Common myeloid progenitor, CD34-positive (primary cell): ENCODE measurements around the gene NEFH.

Experiments used
- CTCF ChIA-PET: fragments of 350-600 bp; sonication (Branson Sonifier 250); formaldehyde crosslinking; loops from one replicate; lab custom pipeline; 2021; ENCODE audit warnings: antibody characterized with exemption; lab: Charles Lee
- POLR2A ChIA-PET: fragments of 350-600 bp; sonication (Branson Sonifier 250); formaldehyde crosslinking; loops from one replicate; lab custom pipeline; 2021; ENCODE audit warnings: antibody characterized with exemption; lab: Charles Lee
- DNase-seq, 3 donors: peaks; one replicate each; pipeline versions ENCODE4 v3.0.0 to v3.0.0-alpha.2; 2013
- H3K27ac ChIP-seq, 2 experiments: 1 replicate in 1 of 2; 2 replicates in 1 of 2; pipeline ENCODE4 v1.7.0; 2013; ENCODE audit warnings: inconsistent platforms in 2 of 2, low read length in 2 of 2, mild to moderate bottlenecking in 2 of 2, low read depth in 1 of 2, moderate library complexity in 1 of 2; ENCODE audit not compliant: severe bottlenecking in 2 of 2, insufficient read depth in 1 of 2, poor library complexity in 1 of 2
- H3K27me3 ChIP-seq, 5 experiments: replicated peaks in 2 of 5; 1 replicate in 3 of 5; 2 replicates in 2 of 5; pipeline versions ENCODE4 v1.6.1 to v1.7.0; 2013; ENCODE audit warnings: low read length in 4 of 5, mild to moderate bottlenecking in 2 of 5, moderate library complexity in 2 of 5, inconsistent platforms in 1 of 5; ENCODE audit not compliant: insufficient read depth in 5 of 5, control insufficient read depth in 4 of 5
- H3K36me3 ChIP-seq, 4 experiments: 1 replicate in 2 of 4; 2 replicates in 2 of 4; pipeline versions ENCODE4 v1.6.1 to v1.7.0; 2013; ENCODE audit warnings: low read length in 3 of 4, control low read depth in 1 of 4, mild to moderate bottlenecking in 1 of 4; ENCODE audit not compliant: control insufficient read depth in 4 of 4, insufficient read depth in 4 of 4
- H3K4me1 ChIP-seq, 4 experiments: 1 replicate in 3 of 4; 2 replicates in 1 of 4; pipeline versions ENCODE4 v1.6.1 to v1.7.1; 2013; ENCODE audit warnings: low read length in 3 of 4, mild to moderate bottlenecking in 3 of 4, control low read depth in 1 of 4, inconsistent platforms in 1 of 4, moderate library complexity in 1 of 4; ENCODE audit not compliant: control insufficient read depth in 4 of 4, insufficient read depth in 4 of 4; ENCODE audit errors: control extremely low read depth in 1 of 4
- H3K4me3 ChIP-seq, 7 experiments: 1 replicate in 4 of 7; 2 replicates in 3 of 7; pipeline versions ENCODE4 v1.5.1 to v1.7.0; 2013; ENCODE audit warnings: mild to moderate bottlenecking in 7 of 7, low read length in 6 of 7, moderate library complexity in 6 of 7, inconsistent platforms in 2 of 7, low read depth in 2 of 7, control low read depth in 1 of 7; ENCODE audit not compliant: insufficient read depth in 4 of 7, control insufficient read depth in 1 of 7; ENCODE audit errors: extremely low read depth in 1 of 7
- H3K9me3 ChIP-seq, 5 experiments: 1 replicate in 4 of 5; 2 replicates in 1 of 5; pipeline versions ENCODE4 v1.6.1 to v1.7.1; 2013; ENCODE audit warnings: low read length in 4 of 5, mild to moderate bottlenecking in 2 of 5, inconsistent platforms in 1 of 5, low read depth in 1 of 5, moderate library complexity in 1 of 5; ENCODE audit not compliant: control insufficient read depth in 4 of 5, insufficient read depth in 2 of 5; ENCODE audit errors: control extremely low read depth in 1 of 5
- WGBS: methylation state at CpG from one replicate; pipeline ENCODE4 v1.1.5; 2013; ENCODE audit not compliant: insufficient coverage; 5-methylcytosine and 5-hydroxymethylcytosine counted together

NEFH gene

GRCh38 chr22:29493636-29494035 is 13.6 kb downstream of the NEFH start:
- peaks cover 0 to 4% (median 0%) of the 10 kb centered on the region in 4 experiments for H3K4me1 ChIP-seq
- H3K9me3 ChIP-seq = peaks cover 0 to 8% (median 0%) of the 10 kb centered on the region in 5 experiments
- H3K27ac ChIP-seq = no peak overlapping the region
- WGBS = no CpG with 5 or more reads among the region's 1 CpG
- CTCF ChIA-PET = no interaction called here
- H3K27me3 ChIP-seq = no peaks in the 10 kb centered on the region
- POLR2A ChIA-PET = no interaction called here
- DNase-seq = no peak
- H3K36me3 ChIP-seq = peaks cover 0 to 5% (median 0%) of the 10 kb centered on the region in 4 experiments
- no peak overlapping the region for H3K4me3 ChIP-seq

GRCh38 chr22:29499852-29500251 is 19.8 kb downstream of the NEFH start:
- ChIA-PET CTCF (interaction anchor here (1.7 kb wide), 1 partner anchor 24 kb away, joined by 4 read pairs; no protein-coding TSS in a partner anchor), POLR2A (no interaction called here)
- DNase-seq = no peak
- Histone ChIP-seq H3K4me1 (peaks cover 0 to 8% (median 2%) of the 10 kb centered on the region in 4 experiments), H3K27me3 (no peaks in the 10 kb centered on the region), H3K4me3 (no peak overlapping the region), H3K36me3 (peaks cover 0 to 4% (median 0%) of the 10 kb centered on the region in 4 experiments), H3K9me3 (peaks cover 0 to 3% (median 0%) of the 10 kb centered on the region in 5 experiments), H3K27ac (no peak overlapping the region)
- 95% methylated on average over 4 of the region's 8 CpGs for WGBS

- POLR2A ChIA-PET = no interaction called here
- CTCF ChIA-PET = interaction anchor here (0.7 to 1.2 kb wide), 4 partner anchors 20 to 33 kb away, joined by 3 to 4 read pairs (median 4); no protein-coding TSS in a partner anchor
- peak; percentile 14 to 61 (median 59) for DNase-seq
- Histone ChIP-seq H3K27me3 (no peaks in the 10 kb centered on the region), H3K36me3 (peaks cover 8 to 29% (median 19%) of the 10 kb centered on the region in 4 experiments), H3K27ac (no peak overlapping the region), H3K9me3 (no peaks in the 10 kb centered on the region), H3K4me3 (no peak overlapping the region), H3K4me1 (peaks cover 0 to 8% (median 2%) of the 10 kb centered on the region in 4 experiments)
- 65% methylated on average over 7 of the region's 7 CpGs for WGBS
Observed at GRCh38 chr22:29503811-29504372, 23.9 kb downstream of the NEFH start.

GRCh38 chr22:29509298-29509697 is 29.3 kb downstream of the NEFH start:
- Histone ChIP-seq H3K9me3 (no peaks in the 10 kb centered on the region), H3K36me3 (peaks cover 19 to 67% (median 49%) of the 10 kb centered on the region in 4 experiments), H3K4me1 (no peaks in the 10 kb centered on the region), H3K4me3 (no peak overlapping the region), H3K27me3 (no peaks in the 10 kb centered on the region), H3K27ac (no peak overlapping the region)
- DNase-seq = no peak
- CTCF ChIA-PET = interaction anchor here (0.8 to 1.2 kb wide), 2 partner anchors 11 to 114 kb away, joined by 3 read pairs; no protein-coding TSS in a partner anchor
- POLR2A ChIA-PET = no interaction called here

GRCh38 chr22:29509815-29510214 is 29.8 kb downstream of the NEFH start:
- no peak overlapping the region for H3K4me3 ChIP-seq
- POLR2A ChIA-PET = no interaction called here
- peaks cover 19 to 69% (median 49%) of the 10 kb centered on the region in 4 experiments for H3K36me3 ChIP-seq
- H3K27ac ChIP-seq = no peak overlapping the region
- WGBS = 100% methylated on average over 1 of the region's 1 CpG
- no peaks in the 10 kb centered on the region for H3K27me3 ChIP-seq
- CTCF ChIA-PET = interaction anchor here (0.8 to 1.2 kb wide), 2 partner anchors 11 to 114 kb away, joined by 3 read pairs; no protein-coding TSS in a partner anchor
- H3K4me1 ChIP-seq = no peaks in the 10 kb centered on the region
- no peaks in the 10 kb centered on the region for H3K9me3 ChIP-seq
- no peak for DNase-seq

GRCh38 chr22:29510542-29510941 is 30.5 kb downstream of the NEFH start:
- DNase-seq = no peak
- CTCF ChIA-PET = interaction anchor here (1.0 to 1.2 kb wide), 2 partner anchors 12 to 14 kb away, joined by 3 read pairs; no protein-coding TSS in a partner anchor

GRCh38 chr22:29511126-29511862 is 31.3 kb downstream of the NEFH start:
- 99% methylated on average over 8 of the region's 8 CpGs for WGBS
- CTCF ChIA-PET = interaction anchor here (1.0 to 1.7 kb wide), 4 partner anchors 13 to 127 kb away, joined by 3 to 5 read pairs (median 4); no protein-coding TSS in a partner anchor
- H3K9me3 ChIP-seq = no peaks in the 10 kb centered on the region
- no peaks in the 10 kb centered on the region for H3K27me3 ChIP-seq
- POLR2A ChIA-PET = no interaction called here
- H3K4me1 ChIP-seq = no peaks in the 10 kb centered on the region
- no peak overlapping the region for H3K4me3 ChIP-seq
- DNase-seq = no peak
- no peak overlapping the region for H3K27ac ChIP-seq
- peaks cover 22 to 80% (median 48%) of the 10 kb centered on the region in 4 experiments for H3K36me3 ChIP-seq

More at GRCh38 chr22:29510542-29510941, 30.5 kb downstream of the NEFH start:
- Histone ChIP-seq H3K27me3 (no peaks in the 10 kb centered on the region), H3K4me3 (no peak overlapping the region), H3K9me3 (no peaks in the 10 kb centered on the region), H3K4me1 (no peaks in the 10 kb centered on the region), H3K27ac (no peak overlapping the region), H3K36me3 (peaks cover 19 to 75% (median 47%) of the 10 kb centered on the region in 4 experiments)
- WGBS = 100% methylated on average over 1 of the region's 2 CpGs
- POLR2A ChIA-PET = no interaction called here
